HG02678 (cell line): ENCODE data around the gene RFTN1.

Source experiments
- ATAC-seq: cut with Tn5 transposase; IDR thresholded peaks from one replicate; pipeline ENCODE4 v1.9.1; 2021; ENCODE audit warnings: mild to moderate bottlenecking, moderate library complexity; ENCODE audit not compliant: unreplicated experiment

The RFTN1 gene

DNA sequence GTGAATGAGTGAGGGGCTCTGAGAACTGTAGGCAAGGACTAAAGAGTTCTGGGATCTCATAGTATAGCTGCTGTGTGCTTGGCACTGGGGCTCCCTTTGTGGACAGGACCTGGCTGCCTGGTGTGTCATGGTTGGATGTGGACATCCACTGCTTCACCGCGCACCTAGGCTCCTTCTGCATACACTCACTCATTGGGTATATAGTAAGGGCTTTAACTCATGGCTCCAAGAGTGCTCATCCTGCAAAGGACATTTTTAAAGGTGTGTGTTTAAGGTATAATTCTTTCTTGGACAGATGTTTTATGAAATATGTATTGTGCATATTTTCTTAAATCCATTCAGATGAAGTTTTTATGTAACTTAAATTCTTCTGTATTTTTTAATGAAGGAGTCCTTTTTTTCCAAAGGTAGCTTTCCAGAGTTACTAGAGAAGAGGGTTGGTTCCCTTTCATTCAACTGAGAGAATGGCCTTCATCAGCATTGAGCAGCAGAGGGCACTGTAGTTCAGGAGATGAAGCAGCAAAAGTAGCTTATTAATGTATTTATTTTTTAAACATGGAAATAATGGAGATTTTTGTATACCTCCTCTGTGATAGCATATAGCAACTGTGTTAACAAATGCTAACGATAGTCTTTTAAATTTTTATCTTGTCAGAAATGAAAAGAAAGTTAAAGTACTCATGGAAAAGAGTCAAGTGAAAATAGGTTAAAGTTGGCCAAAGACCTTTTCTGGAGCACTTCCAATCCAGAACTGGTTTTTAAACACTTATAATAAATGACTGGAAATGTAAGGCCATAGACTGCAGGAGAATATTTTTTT lies 223.3 kb downstream of the RFTN1 start:
- no peak for ATAC-seq

DNA sequence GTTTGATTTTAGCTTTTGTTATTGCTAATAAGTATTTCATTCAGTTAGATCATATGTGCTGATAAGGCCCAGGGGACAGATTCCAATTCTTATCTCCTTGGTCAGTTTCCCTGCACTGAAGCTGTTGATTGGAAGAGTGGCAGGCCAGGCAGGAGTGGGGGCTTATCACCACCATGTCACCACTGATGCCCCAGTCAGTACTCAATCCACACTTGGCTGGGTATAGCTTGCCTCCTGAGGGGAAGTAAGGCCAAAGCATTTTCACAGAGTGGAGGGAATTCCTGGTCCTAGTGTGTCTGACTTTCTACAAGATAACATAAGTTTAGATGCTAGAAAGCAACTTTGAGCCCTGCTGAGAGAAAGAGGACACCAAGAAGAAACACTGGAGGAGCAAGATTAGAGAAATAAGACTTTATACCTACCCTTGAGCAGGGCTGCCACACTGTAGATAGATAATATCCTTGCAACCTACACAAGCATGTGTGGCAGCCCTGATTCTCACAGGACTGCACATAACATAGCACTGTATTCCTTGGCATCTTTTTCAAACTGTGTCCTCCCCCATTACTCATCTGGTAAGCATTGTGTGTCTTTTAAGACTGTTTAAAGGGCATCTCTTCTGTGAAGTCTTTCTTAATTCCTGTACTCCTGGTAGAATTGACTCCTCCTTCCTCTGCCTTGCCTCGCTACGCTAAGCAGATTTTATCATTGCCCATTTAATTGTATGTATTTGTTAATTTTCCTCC lies 224.2 kb downstream of the RFTN1 start:
- ATAC-seq, result no peak

DNA sequence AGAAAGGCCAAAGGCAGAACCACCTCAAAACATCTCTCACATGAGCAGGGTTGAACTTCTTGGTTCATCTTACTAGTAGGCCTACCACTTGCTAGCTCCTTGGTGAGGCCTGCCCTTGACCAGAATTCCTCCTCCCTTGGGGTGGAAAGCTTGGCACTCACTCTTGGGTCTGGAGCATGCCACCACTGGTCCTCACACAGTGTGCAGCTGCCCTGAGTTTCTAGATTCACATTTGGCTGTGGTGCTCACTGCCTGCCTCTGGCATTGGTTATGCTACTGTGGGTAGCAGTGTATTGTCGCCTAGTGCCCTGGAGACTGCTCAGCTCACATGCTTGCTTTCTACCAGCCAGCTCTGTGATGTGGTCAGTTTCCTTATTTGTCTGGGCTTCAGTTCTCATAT lies 224.8 kb downstream of the RFTN1 start:
- ATAC-seq, result no peak

DNA sequence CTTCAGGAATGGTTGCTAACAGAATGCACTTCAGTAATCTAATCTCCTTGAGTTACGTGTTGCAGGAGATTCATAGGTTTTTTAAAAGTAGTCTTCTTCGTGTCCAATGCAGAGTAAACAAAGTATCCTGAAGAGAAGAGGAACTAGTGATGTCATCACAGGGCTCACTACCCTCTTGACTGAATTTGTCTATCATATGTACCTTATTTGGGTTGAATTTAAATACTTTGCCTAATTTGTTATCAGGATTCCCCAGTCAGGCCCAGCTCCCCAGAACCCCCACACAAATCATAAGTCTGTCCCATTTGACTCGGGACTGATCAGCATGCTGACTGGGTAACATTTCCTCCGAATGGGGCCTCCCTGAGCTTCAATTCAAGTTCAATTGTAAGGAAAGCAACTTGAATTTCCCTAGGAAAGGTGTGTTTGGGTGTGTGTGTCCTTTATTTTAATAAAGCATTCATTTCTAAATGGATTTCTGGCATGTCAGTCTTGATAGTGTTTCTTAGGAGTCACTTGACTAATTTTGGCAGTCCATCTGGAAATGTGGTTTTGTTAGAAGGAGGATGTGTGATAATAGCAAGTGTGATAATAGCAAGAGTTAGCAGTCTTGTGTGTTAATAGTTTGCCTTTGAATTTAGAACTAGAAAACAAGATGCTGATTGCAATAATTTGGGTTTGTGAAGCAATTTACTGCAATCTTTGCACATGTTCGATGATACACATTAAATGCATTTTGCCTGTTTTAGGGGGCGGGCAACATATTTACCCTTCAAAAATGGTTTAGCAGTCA lies 226.6 kb downstream of the RFTN1 start:
- no peak for ATAC-seq

DNA sequence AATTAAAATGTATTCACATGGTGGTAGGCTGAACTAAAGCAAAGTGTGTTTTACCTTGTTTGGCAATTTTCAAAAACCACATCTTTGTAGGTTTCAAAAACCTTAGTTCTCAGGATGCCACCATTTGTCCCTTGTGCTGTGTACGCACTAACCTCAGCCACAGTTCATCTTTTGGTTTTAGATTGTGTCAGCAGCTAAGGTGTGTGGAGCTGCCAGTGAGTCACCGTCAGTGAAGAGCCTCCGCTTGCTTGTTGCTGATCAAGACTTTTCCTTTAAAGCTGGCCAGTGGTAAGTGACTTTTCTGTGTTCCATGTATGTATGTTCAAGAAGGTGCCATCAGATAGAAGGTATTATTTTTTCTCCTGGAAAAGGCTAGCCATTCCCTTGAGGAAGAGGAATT lies 227.3 kb downstream of the RFTN1 start:
- ATAC-seq, result no peak

DNA sequence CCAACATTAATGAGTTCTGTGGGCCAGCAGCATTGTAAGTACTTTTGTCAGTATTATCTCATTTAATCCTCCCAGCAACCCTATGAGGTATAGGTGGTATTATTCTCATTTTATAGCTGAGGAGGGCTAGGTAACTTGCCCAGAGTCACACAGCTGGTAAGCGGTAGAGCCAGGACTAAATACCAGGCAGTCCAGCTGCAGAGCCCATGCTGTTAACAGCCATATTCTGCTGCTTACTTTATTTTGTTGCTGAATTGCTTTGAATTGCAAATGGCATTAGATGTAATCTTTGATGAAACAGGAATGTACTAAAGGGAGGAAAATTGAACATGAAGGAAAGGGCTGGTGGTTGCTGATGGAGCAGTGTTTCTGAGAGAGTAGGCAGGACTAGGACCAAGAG lies 228.9 kb downstream of the RFTN1 start:
- no peak for ATAC-seq

DNA sequence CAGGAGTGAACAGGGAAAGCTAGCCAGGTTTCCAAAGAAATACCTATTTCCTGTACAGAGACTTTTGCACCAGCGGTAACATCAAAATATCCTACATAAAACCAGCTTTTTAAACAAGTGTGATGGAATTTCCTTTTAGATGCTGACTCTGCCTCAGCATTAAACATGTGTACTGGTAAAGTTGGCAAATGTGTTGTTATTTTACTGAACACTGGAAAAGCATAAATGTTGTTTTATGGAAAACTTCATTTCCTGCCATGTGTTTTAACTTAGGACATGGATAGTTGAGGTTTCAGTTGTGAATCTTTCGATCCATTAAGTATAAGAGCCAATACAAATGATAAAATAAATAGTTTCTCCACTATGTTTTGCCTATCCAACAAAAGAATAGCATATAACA lies 232.8 kb downstream of the RFTN1 start:
- ATAC-seq, result no peak

DNA sequence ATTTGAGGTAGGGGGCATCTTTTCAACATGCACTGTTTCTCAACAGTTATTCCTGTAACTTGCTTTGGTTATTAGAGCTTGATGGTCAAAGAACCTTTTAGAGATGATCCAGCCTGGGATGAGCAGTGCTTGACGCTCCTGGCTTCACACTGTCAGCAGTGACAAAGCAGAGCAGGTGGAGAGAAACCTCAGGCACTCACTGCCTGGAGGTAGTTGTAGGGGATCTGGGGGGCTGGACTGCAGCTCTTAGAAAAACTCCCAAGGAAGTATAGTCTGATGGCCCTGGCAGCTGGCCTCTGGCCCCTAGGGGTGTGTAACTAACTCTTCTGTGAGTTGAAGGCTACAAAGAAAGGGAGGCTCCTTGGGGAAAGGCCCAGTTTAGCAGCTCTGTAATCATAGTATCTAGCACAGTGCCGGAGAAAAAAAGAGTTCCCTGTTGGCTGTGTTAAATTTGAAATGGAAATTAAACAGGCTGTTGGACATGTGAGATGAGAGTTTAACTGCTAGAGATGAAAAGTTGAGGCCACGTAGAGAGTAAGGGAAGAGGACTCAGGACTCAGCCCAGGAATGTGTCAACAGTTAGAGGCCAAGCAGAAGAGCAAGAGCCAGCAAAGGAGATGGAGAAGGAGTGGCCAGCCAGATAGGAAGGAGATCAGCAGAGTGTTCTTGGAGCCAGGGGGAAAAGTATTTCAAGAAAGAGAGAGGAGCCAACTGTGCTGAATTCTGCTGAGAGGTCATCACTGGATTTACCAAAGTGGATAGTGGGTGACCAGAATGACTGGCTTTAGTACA lies 234.3 kb downstream of the RFTN1 start:
- no peak for ATAC-seq

DNA sequence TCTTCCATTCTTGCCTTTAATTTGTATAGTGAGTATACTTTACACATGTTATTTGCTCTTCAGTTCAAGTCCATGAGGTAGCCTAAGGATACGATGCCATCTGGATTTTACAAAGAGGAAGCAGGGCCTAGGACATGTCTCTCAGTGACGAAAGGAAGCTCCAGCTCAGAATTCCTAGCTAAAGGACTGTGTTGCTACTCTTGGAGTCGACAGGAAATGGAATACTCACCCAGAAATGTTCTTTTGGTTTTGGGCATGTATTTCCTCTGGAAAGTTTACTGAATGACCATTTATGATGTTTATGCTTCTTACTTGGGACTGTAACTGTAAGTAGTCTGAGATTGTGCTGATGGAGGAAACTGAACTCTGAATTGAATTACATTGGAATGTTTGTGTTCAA lies 236.0 kb downstream of the RFTN1 start:
- ATAC-seq, result no peak

DNA sequence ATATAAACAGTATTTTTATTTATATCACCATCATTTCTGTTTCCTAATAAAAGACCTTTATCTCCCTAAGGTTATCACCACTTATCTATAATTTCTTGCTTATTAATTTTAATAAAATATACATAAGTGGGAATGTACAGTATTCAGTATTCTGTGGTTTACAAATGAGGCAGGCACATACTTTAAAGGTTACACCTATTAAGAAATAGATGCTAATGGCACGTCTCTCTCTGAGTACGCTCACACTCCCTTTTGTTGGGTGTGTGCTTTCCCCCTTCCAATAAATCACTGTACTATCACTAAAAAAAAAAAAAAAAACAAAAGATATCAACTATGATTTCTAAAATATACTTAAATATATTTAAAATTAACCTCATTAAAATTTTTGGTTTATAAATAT lies 239.6 kb downstream of the RFTN1 start:
- no peak for ATAC-seq

DNA sequence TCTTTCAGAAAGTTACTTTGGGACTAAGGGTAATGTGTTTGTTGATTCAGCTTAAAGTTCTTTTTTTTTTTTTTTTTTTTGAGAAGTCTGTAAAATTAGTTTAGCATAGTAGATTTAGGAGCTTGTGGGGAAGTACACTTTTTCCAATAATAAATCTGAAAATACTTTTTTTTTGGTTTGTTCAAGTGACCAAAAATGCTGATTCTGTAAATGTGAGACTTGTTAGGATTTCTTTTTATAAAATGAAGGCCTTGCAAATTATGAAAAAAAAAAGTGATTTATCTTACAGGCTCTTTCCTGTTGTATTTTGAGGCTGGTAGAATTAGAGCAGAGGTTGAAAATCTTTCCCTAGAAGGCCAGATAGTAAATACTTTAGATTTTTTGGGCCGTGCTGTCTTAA lies 240.9 kb downstream of the RFTN1 start:
- ATAC-seq, result no peak

DNA sequence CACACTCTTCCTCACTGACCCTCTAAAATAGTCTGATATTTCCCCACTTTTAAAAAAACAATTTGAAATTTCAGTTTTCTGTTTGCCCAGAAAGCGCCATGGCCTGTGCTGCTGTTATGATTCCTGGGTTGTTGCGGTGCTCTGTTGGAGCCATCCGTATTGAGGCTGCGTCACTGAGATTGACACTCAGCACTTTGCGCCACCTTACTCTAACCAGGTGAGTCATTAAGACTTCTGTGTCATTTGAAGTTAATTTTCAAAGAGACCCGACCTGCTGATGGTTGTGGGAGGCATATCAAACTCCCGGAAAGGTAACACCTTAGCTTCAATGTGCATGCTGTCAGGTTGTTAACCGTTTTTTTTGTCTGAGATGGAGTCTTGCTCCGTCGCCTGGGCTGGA lies 242.6 kb downstream of the RFTN1 start:
- no peak for ATAC-seq

DNA sequence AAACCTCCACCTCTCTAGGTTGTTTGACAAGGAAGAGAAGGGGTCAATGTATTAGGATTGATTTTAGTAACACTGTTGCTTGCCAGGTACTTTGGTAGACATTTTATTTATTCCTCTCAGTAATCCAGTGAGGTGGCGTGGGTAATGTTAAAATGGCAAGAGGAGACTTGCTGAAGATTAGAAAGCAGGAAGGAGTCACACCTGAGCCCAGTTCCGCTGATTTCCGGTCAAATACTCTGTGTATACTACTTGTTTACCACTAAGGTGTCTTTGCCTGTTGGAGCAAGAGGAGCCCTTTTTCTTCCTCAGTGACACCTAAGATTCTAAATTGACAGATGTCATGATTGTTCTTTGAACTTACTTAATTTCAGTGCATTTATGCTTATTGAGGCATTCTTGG lies 246.8 kb downstream of the RFTN1 start:
- no peak for ATAC-seq
